Thyroid gland (tissue), 4 donors: Measurements from ENCODE around the gene CFI.

Experiments
- POLR2A ChIP-seq, 2 donors: fragments of 450-650 bp; IDR thresholded peaks; one replicate each; pipeline ENCODE4 v1.6.1; 2017; ENCODE audit warnings: antibody characterized with exemption in 2 of 2, mild to moderate bottlenecking in 2 of 2, moderate library complexity in 1 of 2
- TF ChIP-seq, protein P1 (sequence below), 6 experiments: fragments of 200-600 bp in 3 of 6; fragments of 450-650 bp in 3 of 6; sonication (generic) in 3 of 6; IDR thresholded peaks; one replicate each; pipeline ENCODE4 v1.5.1; 2016 to 2019; ENCODE audit warnings: antibody characterized with exemption in 6 of 6, mild to moderate bottlenecking in 2 of 6, inconsistent platforms in 1 of 6, moderate library complexity in 1 of 6

DNA sequence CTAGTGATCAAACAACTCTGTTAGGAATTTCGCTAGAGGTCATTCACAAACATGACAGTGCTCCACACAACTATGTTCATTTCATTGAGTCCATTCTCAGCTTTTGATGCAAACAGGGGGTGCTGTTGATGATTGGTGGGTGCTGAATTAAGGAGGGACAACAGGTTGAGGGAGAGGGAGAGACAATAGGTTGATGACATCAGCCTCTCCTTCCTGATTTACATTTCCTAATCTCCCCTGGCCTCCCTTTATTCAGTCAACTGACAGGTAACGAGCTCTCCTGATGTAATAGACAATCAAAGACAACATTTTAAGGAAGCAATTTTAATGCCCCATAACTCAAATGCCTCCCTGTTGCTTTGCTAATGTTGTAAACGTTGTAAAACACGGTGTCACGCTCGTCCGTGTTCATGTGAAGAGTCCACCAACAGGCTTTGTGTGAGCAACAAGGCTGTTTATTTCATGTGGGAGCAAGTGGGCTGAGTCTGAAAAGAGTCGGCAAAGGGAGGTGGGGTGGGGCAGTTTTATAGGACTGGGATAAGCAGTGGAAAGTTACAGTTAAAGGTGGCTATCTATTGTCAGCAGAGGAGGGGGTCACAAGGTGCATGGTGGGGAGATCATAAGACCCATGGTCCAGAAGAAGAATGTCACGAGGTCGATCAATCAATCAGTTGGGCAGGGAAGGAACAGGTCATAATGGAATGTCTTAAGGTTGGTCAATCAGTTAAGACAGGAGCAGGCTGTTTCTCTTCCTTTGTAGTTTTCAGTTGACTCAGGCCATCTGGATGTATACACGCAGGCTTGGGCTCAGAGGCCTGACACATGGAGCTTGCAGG is 9.0 kb upstream of the CFI start:
- TF ChIP-seq, protein P1, sequence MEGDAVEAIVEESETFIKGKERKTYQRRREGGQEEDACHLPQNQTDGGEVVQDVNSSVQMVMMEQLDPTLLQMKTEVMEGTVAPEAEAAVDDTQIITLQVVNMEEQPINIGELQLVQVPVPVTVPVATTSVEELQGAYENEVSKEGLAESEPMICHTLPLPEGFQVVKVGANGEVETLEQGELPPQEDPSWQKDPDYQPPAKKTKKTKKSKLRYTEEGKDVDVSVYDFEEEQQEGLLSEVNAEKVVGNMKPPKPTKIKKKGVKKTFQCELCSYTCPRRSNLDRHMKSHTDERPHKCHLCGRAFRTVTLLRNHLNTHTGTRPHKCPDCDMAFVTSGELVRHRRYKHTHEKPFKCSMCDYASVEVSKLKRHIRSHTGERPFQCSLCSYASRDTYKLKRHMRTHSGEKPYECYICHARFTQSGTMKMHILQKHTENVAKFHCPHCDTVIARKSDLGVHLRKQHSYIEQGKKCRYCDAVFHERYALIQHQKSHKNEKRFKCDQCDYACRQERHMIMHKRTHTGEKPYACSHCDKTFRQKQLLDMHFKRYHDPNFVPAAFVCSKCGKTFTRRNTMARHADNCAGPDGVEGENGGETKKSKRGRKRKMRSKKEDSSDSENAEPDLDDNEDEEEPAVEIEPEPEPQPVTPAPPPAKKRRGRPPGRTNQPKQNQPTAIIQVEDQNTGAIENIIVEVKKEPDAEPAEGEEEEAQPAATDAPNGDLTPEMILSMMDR (IDR thresholded peaks at IDR 0.05): no peak
- TF ChIP-seq POLR2A (IDR thresholded peaks at IDR 0.05): no peak
